Hepatic stellate cell (primary cell): ENCODE results near the gene SPATS2.
"Not testable (repeated sequence)": the region's sequence is repeated elsewhere in the genome, so short reads cannot be mapped to it uniquely, and the experiment has no call there.

Experiments used
- DNase-seq: peaks from one replicate; pipeline ENCODE4 v3.0.0; 2011; ENCODE audit warnings: low spot score

Gene SPATS2

DNA sequence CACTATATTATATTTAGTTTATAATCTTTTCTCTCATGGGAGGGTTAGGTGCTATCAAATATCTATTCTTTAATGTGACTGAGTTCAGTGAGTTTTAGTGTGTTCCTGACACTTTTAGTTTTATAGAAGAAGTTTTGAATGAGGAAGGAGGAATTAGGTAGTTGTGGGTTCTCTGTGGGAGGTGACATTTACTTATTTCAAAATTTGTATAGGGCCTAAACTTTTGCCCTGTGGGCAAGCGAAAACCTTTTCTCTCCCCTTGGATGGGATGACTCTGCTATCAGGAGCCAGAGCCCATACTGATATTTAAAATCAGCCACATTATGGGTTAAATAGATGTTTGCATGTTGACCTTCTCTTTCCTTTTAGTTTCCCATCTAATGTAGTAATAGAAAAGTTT lies 43.6 kb downstream of the SPATS2 start:
- no peak for DNase-seq

DNA sequence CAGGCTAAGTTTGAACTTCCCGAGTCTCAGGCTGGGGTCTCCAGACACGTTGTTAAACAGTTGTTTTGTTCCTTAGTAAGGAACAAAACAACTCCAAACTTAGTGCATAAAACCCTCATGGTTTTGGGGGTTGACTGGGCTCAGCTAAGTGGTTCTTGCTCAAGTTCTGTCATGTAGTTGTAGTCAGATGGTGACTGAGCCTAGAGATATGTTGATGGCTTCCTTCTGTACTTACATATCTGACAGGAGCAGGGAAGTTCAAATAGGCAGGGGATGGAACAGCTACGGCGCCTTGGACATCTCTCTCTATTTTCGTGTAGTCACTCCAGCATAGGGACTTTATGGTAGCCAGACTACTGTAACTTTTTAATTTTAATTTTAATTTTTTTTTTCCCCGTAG lies 45.7 kb downstream of the SPATS2 start:
- DNase-seq, result no peak

DNA sequence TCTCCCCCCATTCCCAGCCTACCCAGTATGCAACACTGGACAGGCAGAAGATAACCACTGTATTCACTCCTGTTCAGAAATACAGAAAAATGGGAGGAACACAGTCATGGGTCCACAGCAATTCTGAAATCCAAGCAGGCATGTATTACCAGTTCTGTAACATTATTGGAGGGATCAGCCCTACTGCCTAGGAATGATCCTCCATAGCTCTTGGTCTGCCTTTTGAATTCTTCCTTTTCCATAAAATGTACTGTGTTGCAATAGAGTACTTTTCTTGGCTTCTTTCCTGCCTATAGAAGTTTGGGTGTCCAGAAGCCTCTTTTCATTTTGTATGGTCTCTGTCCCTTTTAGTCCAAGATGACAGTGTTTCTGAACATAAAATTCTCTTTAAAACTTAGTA lies 46.5 kb downstream of the SPATS2 start:
- DNase-seq, result no peak

DNA sequence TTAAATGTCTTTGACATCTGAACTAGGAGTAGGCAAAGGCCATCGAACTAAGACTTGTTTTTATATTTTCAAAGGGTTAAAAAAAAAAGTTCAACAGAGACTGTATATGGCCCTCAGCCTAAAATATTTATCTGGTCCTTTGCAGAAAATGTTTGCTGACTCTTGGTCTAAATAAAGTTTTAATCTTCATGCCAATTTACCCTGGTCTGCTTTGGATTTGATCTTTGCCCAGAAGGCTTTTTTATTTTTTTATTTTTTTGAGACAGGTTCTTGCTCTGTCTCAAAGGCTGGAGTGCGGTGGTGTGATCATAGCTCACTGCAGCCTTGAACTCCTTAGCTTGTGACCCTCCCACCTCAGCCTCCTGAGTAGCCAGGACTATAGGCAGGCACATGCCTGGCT lies 47.1 kb downstream of the SPATS2 start:
- DNase-seq, result no peak

DNA sequence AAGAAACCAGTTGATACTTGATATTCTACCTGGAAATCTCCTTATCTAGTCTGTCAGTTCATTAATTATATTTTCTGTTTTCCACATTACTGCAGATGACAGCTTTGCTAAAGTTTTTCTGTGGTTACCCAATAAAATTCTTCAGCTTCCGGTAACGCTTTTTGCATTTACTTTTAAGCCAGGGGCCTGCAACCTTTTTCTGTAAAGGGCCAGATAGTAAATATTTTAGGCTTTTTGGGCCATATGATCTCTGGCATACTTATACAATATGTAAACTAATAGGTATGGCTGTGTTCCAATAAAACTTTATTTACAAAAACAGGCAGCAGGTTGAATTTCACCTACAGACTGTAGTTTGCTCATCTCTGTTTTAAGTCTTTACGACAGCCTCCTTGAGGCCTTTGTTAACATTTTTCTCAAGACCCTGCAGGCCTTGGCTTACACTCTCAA lies 48.3 kb downstream of the SPATS2 start:
- no peak for DNase-seq

DNA sequence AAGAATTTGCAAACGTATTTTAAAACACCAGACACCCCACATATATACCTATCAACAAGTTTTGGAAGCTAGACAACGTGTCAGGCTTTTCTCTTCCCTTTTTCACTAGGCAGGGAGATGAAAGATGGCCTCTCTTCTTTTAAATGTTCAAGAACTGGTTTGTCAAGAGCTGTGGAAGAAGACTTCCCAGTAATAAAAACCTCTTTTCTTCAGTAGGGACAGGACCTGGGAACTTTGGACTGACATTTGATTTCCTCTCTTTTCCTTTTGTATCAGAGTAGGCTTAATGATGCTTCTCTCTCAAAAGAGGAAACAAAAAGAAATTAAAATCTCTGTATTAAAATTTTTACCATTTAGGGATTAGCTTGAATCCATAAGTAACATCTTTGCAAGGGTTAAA lies 49.6 kb downstream of the SPATS2 start:
- no peak for DNase-seq

DNA sequence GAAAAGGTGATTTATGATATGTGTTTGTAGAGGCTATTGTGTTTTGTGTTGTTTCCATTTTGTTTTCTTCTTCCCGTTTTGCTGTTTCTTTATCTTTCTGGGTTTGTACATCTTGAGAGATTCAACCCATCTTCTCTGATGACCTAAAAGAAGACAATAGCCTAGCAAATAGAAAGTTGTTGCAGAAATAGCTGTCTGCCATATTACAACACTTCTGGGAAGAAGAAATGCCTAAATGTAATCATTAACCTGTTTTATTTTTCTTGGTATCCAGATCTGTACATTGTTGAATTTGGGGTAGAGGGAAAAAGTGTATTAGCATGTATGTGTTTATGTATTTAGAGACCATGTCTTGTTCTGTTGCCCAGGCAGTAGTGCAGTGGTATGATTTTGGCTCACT lies 50.3 kb downstream of the SPATS2 start:
- no peak for DNase-seq

DNA sequence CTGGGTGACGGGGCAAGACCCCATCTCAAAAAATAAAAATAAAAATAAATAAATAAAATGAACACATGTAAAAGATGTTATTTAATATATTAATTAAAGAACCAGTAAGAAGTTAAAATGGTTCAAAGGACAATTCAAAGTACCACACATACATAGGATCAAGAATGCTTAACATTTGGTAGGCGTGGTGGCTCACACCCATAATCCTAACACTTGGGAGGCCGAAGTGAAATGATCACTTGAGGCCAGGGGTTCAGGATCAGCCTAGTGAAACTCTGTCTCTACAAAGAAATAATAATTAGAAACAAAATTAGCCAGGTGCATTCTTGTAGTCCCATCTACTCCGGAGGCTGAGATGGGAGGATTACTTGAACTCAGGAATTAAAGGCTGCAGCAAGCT lies 53.3 kb downstream of the SPATS2 start:
- DNase-seq, result no peak

DNA sequence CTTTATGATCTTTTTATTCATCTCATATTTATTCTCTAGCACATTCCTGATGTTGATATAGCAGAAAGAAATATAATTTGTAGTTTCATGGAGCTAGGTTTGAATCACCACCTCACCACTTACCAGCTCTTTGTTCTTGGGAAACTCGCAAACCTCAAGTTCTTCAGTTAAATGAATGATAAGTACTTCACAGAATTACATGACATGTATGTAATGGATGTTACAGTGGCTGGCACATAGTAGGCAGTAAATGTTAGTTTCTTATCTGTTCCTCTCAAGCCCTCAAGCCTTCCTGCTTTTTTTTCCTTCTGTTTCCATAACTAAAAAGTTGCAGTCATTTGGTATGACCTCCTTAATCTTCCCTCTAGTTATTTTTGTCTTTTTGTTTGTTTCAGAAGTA lies 54.9 kb downstream of the SPATS2 start:
- no peak for DNase-seq

DNA sequence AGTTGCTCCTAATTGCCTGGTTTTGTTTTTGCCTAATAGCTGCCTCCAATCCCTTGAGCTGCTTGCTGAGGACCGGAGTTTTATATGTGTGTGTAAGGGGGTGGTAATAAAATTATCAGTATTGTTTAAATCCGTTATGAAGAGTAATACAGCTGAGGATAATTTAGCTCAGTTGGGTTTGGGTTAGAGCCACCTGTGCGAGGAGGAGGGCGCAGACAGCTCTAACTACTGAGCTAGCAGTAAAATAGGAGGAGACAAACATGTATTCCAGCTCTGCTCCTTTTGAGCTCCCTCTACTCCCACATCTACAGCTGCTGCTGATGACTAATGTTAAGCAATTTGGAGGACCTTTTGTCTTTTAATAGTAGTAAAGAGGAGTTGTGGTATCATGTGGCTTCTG lies 61.5 kb downstream of the SPATS2 start:
- DNase-seq, result peak; percentile 63

DNA sequence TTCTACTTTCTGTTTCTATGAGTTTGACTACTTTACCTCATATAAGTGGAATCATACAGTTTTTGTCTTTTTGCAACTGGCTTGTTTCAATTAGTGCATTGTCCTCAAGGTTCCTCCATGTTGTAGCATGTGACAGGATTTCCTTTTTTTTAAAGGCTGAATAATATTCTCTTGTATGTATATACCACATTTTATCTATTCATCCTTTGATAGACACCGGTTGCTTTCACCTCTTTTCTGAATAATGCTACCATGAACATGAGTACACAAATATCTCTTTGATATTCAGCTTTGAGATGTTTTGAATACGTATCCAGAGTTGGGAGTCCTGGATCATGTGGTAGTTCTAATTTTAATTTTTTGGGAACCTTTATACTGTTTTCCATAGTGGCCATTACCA lies 65.4 kb downstream of the SPATS2 start:
- no peak for DNase-seq

DNA sequence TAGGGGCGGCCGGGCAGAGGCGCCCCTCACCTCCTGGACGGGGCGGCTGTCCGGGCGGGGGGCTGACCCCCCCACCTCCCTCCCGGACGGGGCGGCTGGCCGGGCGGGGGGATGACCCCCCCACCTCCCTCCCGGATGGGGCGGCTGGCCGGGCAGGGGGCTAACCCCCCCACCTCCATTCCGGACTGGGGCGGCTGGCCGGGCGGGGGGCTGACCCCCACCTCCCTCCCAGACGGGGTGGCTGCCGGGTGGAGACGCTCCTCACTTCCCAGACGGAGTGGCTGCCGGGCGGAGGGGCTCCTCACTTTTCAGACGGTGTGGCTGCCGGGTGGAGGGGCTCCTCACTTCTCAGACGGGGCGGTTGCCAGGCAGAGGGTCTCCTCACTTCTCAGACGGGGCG lies 69.5 kb downstream of the SPATS2 start:
- not testable (repeated sequence) for DNase-seq

DNA sequence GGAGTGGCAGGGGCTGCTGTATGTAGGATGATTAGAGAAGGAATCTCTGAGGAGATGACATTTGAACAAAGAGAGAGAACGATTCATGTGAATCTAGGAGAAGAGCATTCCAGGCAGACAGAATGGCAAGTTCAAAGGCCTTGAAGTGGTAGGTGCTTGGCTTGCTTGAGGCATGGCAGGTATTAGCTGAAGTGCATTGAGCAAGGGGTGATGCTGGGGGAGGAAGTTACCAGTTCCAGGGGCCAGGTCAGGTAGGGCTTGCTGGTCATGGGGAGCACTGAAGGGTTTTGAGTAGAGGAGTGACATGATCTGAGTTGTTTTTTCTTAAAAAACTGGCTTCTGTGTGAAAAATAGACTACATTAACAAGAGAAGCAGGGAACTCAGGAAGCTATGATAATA lies 71.8 kb downstream of the SPATS2 start:
- DNase-seq, result no peak

DNA sequence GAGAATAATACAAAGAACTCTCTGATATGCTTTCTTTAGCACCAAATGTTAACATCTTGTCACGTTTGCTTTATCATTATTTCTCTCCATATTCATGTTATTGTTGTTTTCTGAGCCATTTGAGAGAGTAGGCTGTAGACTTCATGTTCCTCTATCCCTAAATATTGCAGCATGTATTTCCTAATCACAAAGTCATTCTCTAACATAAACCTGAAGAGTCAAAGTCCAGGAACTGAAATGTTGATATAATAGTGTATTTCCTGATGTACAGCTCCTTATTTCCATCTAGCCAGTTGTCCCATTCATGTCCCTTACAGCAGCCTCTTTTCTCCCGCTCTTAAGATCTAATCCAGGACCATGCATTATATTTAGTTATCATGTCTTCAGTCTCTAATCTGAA lies 72.8 kb downstream of the SPATS2 start:
- no peak for DNase-seq

DNA sequence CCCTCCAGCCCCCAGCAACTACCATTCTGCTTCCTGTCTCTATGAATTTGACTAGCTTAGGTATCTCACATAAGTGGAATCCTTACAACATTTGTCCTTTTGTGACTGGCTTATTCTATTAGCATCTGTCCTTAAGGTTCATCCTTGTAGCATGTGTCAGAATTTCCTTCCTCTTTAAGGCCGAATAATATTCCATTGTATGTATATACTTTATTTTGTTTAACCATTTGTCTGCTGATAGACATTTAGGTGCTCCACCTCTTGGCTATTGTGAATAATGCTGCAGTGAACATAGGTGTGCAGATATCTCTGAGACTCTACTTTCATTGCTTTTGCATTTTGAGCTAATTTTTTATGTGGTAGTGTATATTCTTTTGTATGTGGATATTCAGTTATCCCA lies 75.7 kb downstream of the SPATS2 start:
- no peak for DNase-seq

DNA sequence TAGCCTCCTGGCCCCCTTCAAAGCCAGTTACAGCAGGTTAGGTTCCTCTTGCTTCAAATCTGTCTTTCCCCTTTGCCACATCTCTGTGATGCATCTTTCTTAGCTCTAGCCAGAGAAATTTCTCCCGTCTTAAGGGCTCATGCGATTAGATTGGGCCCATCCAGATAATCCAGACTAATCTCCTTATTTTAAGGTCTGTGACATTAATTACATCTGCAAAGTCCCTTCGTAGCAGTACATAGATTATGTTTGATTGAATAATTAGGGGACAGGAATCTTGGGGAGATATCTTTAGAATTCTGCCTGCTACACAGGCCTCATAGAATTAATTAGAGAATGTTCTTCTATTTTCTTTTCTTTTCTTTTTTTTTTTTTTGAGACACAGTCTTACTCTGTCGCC lies 79.3 kb downstream of the SPATS2 start:
- no peak for DNase-seq

DNA sequence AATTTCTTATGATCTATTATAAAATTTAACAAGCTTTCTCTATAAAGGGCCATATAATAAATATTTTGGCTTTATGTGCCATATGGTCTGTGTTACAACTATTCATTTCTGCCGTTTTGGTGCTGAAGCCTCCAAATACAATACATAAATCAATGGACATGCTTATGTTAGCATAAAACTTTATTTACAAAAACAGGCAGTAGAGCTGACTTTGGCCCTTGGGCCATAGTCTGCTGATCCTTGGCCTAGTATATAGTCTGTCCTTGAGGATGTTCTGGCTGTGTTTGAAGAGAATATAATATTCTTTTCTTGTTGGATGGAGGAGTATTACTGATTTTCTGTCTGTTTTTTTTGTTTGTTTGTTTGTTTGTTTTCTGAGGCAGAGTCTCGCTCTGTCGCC lies 81.6 kb downstream of the SPATS2 start:
- DNase-seq, result no peak

DNA sequence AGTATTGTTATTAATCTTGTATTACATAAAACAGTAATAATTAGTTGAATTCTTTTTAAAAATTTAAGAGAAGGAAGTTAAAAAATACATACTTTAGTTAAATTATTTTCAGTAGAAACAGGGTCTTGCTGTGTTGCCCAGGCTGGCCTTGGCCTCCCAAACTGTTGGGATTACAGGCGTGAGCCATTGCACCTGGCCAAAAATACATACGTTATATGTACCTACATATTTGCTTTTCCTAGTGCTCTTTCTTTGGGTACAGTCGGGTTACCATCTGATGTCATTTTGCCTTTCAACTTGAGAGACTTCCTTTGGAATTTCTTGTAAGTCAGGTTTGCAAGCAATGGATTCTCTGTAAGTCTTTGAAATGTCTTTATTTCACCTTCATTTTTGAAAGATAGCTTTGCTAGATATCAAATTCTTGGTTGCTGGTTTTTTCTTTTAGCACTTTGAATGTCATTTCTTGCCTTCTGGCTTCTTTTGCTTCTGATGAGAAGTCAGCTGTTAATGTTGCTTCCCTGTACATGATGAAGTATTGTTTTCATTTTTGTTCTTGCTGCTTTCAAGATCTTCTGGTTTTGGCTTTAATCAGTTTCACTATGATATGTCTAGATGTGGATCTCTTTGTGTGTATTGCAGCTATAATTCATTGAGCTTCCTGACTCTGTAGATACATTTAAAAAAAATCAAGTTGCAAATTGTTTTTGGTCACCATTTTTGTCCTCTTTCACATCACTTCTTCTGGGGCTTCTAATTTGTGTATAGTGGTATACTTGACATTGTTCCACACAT lies 84.4 kb downstream of the SPATS2 start:
- no peak for DNase-seq

DNA sequence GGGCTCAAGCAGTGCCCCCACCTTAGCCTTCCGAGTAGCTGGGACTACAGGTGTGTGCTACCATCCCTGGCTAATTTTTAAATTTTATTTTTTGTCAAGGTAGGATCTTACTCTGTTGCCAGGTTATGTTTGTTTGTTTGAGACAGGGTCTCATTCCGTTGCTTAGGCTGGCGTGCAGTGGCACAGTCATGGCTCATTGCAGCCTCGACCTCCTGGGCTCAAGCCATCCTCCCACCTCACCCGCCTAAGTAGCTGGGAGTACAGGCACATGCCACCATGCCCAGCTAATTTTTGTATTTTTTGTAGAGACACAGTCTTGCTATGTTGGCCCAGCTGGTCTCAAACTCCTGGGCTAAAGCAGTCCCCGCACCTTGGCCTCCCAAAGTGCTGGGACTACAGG lies 88.2 kb downstream of the SPATS2 start:
- DNase-seq, result no peak

DNA sequence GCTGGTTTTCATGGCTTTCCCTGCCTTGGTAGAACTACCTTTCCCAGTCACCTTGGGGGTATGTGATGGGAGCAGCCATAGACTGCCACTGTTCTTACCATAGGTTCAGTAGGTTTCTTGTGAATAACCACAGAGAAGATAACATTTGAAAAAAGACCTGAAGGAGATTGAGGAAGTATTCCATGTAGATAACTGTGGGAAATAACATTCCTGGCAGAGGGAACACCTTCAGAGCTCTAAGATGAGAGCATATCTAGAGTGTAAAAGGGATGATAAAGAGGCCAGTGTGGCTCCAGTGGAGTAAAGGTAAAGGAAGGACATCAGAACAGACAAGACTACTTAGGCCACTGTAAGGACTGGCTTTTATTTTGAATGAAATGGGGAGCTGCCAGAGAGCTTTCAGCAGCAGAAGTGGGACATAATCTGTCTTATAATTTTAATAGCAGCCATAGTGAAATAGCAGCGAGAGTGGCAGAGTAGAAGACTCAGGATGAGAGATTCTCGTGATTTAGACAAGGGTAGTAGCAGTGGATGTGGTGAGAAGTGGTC lies 88.9 kb downstream of the SPATS2 start:
- no peak for DNase-seq

DNA sequence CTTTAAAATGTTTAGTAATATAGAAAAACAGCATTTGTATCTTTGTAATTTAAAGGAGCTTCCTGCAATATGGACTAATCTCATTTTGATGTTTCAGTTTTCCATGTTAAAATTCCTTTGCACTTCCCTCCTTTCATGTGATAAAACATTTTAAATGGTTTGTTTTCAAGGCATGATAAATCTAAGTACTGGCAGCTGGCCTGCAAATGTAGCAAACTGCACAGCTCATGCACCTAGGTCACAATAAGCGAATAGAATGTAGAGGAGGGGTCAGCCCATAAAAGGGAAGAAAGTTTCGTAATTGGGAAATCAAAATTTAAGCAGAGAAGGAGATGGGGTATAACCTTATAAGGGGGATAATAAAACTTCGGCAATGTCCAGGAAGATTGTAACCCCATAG lies 91.6 kb downstream of the SPATS2 start:
- DNase-seq, result no peak

DNA sequence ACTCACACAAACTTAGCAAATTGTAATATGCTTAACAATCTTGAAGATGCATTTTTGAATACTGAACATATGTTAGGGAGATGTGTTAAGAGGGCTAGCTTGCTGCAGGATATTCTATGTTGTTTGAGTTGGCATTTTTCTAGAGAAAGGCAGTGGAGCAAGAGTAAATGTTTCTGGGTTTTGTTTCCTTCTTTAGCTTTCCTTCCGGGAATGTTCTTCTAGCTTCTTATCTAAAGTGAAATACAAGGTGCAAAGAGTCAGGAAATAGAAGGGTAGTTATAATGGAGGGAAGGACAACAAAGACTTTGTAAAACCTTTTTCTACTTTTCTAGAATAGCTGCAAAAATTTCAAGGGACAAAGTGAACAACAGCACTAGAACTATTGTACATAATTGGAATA lies 94.0 kb downstream of the SPATS2 start:
- no peak for DNase-seq

DNA sequence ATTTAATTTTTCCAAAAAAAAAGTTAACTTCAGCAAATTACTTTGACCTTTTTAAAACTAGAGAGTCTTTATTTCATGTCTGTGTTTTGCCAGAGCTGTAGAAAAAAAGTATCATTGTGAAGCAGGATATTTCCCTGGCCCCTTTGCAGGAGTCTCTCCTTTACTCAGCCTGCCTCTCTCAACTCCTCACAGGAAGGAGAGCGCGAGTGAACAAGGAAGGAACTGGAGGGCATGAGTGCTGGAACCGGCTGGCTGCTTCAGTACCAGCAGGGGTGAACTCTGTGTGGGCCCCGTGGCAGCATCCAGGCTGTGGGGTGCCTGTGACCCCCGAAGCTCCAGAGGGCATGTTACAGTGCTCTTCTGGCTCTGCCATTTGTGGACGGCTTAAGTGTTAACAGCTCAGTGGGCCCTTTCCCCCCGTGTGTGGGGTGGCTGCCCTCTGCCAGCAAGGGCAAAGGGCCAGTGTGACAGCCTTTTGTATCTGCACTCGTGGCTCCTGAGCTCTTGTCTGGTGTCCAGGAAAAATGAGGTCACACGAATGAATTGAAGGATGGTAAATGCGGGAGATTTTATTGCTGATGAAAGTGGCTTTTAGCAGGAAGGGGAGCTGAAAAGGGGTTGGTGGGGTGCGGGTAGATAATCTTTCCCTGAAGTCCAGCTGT lies 95.0 kb downstream of the SPATS2 start:
- no peak for DNase-seq

DNA sequence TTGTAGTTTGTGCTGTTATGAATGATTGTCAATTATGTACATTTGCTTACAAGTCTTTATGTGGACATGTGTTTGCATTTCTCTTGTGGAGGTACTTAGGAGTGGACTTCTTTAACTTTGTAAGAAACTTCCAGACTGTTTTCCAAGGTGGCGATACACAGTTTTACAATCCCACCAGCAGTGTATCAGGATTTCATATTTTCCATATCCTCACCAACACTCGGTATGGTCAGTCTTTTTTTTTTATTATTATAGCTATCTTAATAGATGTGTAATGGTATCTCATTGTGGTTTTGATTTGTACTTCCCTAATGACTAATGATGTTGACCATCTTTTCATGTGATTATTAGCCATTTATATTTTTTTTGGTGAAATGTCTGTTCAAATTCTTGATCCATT lies 97.9 kb downstream of the SPATS2 start:
- DNase-seq, result no peak
